ENCODE measurements around the gene RFX8. TPM values are rescaled to one million over a fixed set of nuclear protein-coding genes. Genes with fewer than 3 reads are reported as not detected.

RFX8 gene
- total RNA-seq, 1 donor from 2014 or later = not detected

DNA sequence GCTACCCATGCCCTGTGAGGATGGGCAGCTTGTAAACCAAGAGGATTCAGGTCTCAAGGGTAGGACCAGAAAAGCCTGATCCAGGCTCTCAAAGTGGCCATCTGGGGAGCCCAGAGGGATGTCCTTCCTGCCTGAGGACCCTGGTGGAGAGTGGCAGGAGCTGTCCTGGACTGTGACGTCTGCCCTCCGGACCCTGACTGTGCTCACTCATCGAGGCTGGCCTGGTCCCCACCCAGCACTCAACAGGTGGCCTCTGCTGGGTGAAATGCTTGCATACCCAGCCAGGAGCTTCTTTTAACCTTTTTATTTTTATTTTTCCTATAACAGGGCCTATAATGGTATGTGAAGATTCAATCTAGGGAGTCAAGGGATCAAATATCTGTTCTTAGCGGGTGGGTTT lies 112.1 kb downstream of the RFX8 start:
- TF ChIP-seq, protein P1, sequence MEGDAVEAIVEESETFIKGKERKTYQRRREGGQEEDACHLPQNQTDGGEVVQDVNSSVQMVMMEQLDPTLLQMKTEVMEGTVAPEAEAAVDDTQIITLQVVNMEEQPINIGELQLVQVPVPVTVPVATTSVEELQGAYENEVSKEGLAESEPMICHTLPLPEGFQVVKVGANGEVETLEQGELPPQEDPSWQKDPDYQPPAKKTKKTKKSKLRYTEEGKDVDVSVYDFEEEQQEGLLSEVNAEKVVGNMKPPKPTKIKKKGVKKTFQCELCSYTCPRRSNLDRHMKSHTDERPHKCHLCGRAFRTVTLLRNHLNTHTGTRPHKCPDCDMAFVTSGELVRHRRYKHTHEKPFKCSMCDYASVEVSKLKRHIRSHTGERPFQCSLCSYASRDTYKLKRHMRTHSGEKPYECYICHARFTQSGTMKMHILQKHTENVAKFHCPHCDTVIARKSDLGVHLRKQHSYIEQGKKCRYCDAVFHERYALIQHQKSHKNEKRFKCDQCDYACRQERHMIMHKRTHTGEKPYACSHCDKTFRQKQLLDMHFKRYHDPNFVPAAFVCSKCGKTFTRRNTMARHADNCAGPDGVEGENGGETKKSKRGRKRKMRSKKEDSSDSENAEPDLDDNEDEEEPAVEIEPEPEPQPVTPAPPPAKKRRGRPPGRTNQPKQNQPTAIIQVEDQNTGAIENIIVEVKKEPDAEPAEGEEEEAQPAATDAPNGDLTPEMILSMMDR (IDR thresholded peaks at IDR 0.05; ENCODE audit: borderline replicate concordance) = no peak
- Histone ChIP-seq H3K9me3 (replicated peaks) (no peaks in the 10 kb centered on the region), H3K4me1 (no peaks in the 10 kb centered on the region), H3K36me3 (no peaks in the 10 kb centered on the region), H3K27me3 (ENCODE audit: low read depth) (no peaks in the 10 kb centered on the region), H3K27ac (replicated peaks) (no peak overlapping the region), H3K4me3 (no peak overlapping the region)
- intact Hi-C loops (cut with micrococcal nuclease) = no loop called here
- DNase-seq = no peak

DNA sequence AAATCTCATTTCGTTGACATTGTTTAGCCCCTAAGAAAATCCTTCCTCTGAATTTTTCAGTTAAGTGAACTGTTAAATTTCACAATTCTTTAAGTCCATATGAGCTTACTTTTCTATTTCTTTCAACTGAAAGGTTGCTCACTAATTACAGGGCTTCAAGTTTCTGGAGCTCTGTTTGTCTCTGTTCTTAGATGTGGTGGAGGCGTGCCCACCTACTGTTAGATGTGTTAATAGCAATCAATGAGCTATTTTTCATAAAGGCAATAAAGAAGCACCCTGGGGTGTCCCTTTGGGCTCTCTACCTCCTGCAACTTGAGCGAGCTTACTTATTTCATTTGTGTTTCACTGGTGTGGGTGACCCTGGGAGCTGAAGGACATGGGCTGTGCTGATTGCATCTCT lies 112.6 kb downstream of the RFX8 start:
- no peak for DNase-seq
- intact Hi-C loops (cut with micrococcal nuclease) = no loop called here
- Histone ChIP-seq H3K4me1 (no peaks in the 10 kb centered on the region), H3K36me3 (no peaks in the 10 kb centered on the region), H3K4me3 (no peak overlapping the region), H3K27me3 (ENCODE audit: low read depth) (no peaks in the 10 kb centered on the region), H3K9me3 (replicated peaks) (no peaks in the 10 kb centered on the region), H3K27ac (replicated peaks) (no peak overlapping the region)
- TF ChIP-seq, protein P1 (IDR thresholded peaks at IDR 0.05; ENCODE audit: borderline replicate concordance) = no peak

DNA sequence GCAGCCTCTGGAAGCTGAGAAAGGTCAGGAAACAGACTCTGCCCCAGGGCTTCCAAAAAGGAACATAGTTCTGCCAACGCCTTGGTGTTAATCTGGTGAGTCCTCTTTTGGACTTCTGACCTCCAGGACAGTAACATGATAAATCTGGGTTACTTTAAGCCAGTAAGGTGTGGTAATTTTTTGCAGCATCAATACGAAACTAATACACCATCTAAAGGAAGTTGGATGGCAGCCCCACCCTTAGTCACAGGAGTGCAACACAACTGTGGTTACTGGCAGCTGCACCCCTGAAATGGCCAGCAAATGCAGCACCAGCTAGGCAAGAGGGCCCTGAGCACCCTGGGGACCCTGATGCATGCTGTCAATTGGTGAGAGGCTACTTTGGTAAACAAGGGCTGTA lies 113.4 kb downstream of the RFX8 start:
- Histone ChIP-seq H3K27me3 (ENCODE audit: low read depth) (no peaks in the 10 kb centered on the region), H3K9me3 (replicated peaks) (no peaks in the 10 kb centered on the region), H3K36me3 (no peaks in the 10 kb centered on the region), H3K4me1 (no peaks in the 10 kb centered on the region), H3K4me3 (no peak overlapping the region), H3K27ac (replicated peaks) (no peak overlapping the region)
- intact Hi-C loops (cut with micrococcal nuclease) = no loop called here
- no peak for DNase-seq
- TF ChIP-seq, protein P1 (IDR thresholded peaks at IDR 0.05; ENCODE audit: borderline replicate concordance) = no peak

DNA sequence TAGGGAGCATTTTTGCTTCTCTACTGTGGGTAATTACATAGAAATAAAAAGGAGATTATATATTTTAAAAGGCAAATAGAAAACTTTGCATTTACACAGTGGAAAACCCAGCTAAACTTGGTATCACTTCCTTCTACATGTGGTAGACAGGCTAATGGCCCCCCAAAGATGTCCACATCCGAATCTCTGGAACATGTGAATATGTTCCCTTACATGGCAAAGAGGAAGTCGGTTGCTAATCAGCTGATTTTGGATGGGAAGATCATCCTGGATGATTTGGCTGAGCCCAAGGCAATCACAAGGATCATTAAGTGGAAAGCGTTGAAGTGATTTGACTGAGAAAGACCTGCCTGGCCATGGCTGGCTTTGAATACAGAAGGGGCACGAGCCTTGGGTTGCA lies 113.8 kb downstream of the RFX8 start:
- no peaks in the 10 kb centered on the region for H3K27me3 ChIP-seq (ENCODE audit: low read depth)
- H3K4me3 ChIP-seq = no peak overlapping the region
- H3K4me1 ChIP-seq = no peaks in the 10 kb centered on the region
- TF ChIP-seq, protein P1 (IDR thresholded peaks at IDR 0.05; ENCODE audit: borderline replicate concordance) = no peak
- no peaks in the 10 kb centered on the region for H3K36me3 ChIP-seq
- no peak overlapping the region for H3K27ac ChIP-seq (replicated peaks)
- no peaks in the 10 kb centered on the region for H3K9me3 ChIP-seq (replicated peaks)
- intact Hi-C loops (cut with micrococcal nuclease) = no loop called here
- DNase-seq = no peak

DNA sequence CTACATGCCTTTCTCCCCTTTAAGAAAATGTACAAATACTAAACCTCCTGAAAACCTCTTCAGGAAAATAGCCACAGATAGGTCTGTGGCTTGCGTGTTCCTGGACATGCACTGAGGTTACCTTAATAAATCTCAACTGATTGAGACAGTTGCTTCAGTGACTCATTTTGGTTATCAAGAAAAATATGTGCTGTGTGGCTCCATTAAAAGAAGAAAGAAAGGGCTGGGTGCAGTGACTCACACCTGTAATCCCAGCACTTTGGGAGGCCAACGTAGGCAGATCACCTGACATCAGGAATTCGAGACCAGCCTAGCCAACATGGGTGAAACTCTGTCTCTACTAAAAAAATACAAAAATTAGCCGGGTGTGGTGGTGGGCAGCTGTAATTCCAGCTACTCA lies 114.7 kb downstream of the RFX8 start:
- Histone ChIP-seq H3K4me3 (no peak overlapping the region), H3K4me1 (no peaks in the 10 kb centered on the region)
- TF ChIP-seq, protein P1 (IDR thresholded peaks at IDR 0.05; ENCODE audit: borderline replicate concordance) = no peak

More for the DNA sequence above, 114.7 kb downstream of the RFX8 start:
- DNase-seq = no peak
- H3K27me3 ChIP-seq (ENCODE audit: low read depth) = no peaks in the 10 kb centered on the region
- intact Hi-C loops (cut with micrococcal nuclease) = no loop called here
- no peaks in the 10 kb centered on the region for H3K9me3 ChIP-seq (replicated peaks)
- no peak overlapping the region for H3K27ac ChIP-seq (replicated peaks)
- H3K36me3 ChIP-seq = no peaks in the 10 kb centered on the region

Measured in left ventricle myocardium inferior (tissue), 1 donor.